IMR-90 (cell line): ENCODE results near the gene CRIM1. TPM values are rescaled to one million over a fixed set of nuclear protein-coding genes. Genes with fewer than 3 reads are reported as not detected.

Experiments
- ATAC-seq: fragments of 200-7000 bp; cut with Tn5 transposase; 2 replicates; pipeline ENCODE4 v1.9.1; 2020; ENCODE audit warnings: low read depth, mild to moderate bottlenecking, moderate library complexity
- BruUV-seq: library from RNA; stranded (reverse); fragments of 400-500 nt; replicated peaks from 2 replicates; lab custom pipeline; 2021; lab: Mats Ljungman, UMichigan
- CTCF ChIA-PET: fragments of 300-600 bp; formaldehyde crosslinking; extraction: SDS; loops from one replicate; lab custom pipeline; 2021; ENCODE audit warnings: antibody characterized with exemption; lab: Yijun Ruan, JAX
- POLR2A ChIA-PET: fragments of 300-600 bp; sonication (Branson Sonifier 250); formaldehyde crosslinking; loops from one replicate; lab custom pipeline; 2022; ENCODE audit warnings: antibody characterized with exemption; ENCODE audit not compliant: unreplicated experiment; lab: Charles Lee
- DNase-seq: peaks from one replicate; pipeline ENCODE4 v3.0.0; 2013
- H2AFZ ChIP-seq: replicated peaks from 2 replicates; pipeline ENCODE3; 2013; ENCODE audit warnings: low read length, mild to moderate bottlenecking; ENCODE audit not compliant: poor library complexity
- H2AK5ac ChIP-seq: 2 replicates; pipeline ENCODE4 v1.6.1; 2013; ENCODE audit warnings: low read depth, low read length, inconsistent platforms
- H2AK9ac ChIP-seq: replicated peaks from 2 replicates; pipeline ENCODE3; 2013; ENCODE audit warnings: mild to moderate bottlenecking, low read depth, low read length, moderate library complexity; ENCODE audit not compliant: poor library complexity
- H2BK120ac ChIP-seq: 2 replicates; pipeline ENCODE4 v1.6.1; 2013; ENCODE audit warnings: low read depth, low read length, inconsistent platforms
- H2BK15ac ChIP-seq: 3 replicates; pipeline ENCODE4 v1.6.1; 2013; ENCODE audit warnings: low read depth, low read length, inconsistent platforms
- H2BK20ac ChIP-seq: 2 replicates; pipeline ENCODE4 v1.6.1; 2013; ENCODE audit warnings: low read depth, mild to moderate bottlenecking, inconsistent platforms, low read length, moderate library complexity
- H2BK5ac ChIP-seq: 2 replicates; pipeline ENCODE4 v1.6.1; 2013; ENCODE audit warnings: mild to moderate bottlenecking, low read depth, low read length, inconsistent platforms; ENCODE audit not compliant: poor library complexity, severe bottlenecking
- H3K14ac ChIP-seq: replicated peaks from 2 replicates; pipeline ENCODE4 v1.6.1; 2013; ENCODE audit warnings: low read depth, low read length, inconsistent platforms
- H3K18ac ChIP-seq: 2 replicates; pipeline ENCODE4 v1.6.1; 2013; ENCODE audit warnings: low read depth, low read length, control low read depth
- H3K23ac ChIP-seq: 2 replicates; pipeline ENCODE4 v1.6.1; 2013; ENCODE audit warnings: low read depth, low read length, inconsistent platforms
- H3K27ac ChIP-seq: 2 replicates; pipeline ENCODE4 v1.5.1; 2013; ENCODE audit warnings: mild to moderate bottlenecking, control low read depth, low read length; ENCODE audit not compliant: insufficient read depth
- H3K27me3 ChIP-seq: 2 replicates; pipeline ENCODE4 v1.6.1; 2013; ENCODE audit warnings: low read length; ENCODE audit not compliant: control insufficient read depth, insufficient read depth
- H3K36me3 ChIP-seq: 2 replicates; pipeline ENCODE4 v1.6.1; 2013; ENCODE audit warnings: low read length, mixed read lengths; ENCODE audit not compliant: control insufficient read depth, insufficient read depth
- H3K4ac ChIP-seq: 2 replicates; pipeline ENCODE4 v1.6.1; 2013; ENCODE audit warnings: low read depth, low read length, inconsistent platforms
- H3K4me1 ChIP-seq: 2 replicates; pipeline ENCODE4 v1.6.1; 2013; ENCODE audit warnings: low read length, mixed read lengths; ENCODE audit not compliant: control insufficient read depth, insufficient read depth
- H3K4me2 ChIP-seq: 2 replicates; pipeline ENCODE4 v1.6.1; 2013; ENCODE audit warnings: low read depth, mild to moderate bottlenecking, control low read depth, low read length, moderate library complexity
- H3K4me3 ChIP-seq: 2 replicates; pipeline ENCODE4 v1.5.1; 2013; ENCODE audit warnings: low read depth, mild to moderate bottlenecking, control low read depth, low read length, moderate library complexity; ENCODE audit not compliant: insufficient read depth
- H3K56ac ChIP-seq: 2 replicates; pipeline ENCODE4 v1.6.1; 2013; ENCODE audit warnings: low read length, inconsistent platforms; ENCODE audit not compliant: insufficient read depth; ENCODE audit errors: extremely low read depth
- H3K79me1 ChIP-seq, 2 experiments: 2 replicates each; pipeline ENCODE4 v1.6.1; 2013; ENCODE audit warnings: low read length in 2 of 2, inconsistent platforms in 1 of 2, low read depth in 1 of 2
- H3K9ac ChIP-seq: 2 replicates; pipeline ENCODE4 v1.6.1; 2013; ENCODE audit warnings: low read depth, low read length, control low read depth
- H3K9me1 ChIP-seq: 2 replicates; pipeline ENCODE4 v1.6.1; 2013; ENCODE audit warnings: low read length, inconsistent platforms; ENCODE audit not compliant: insufficient read depth
- H3K9me3 ChIP-seq: 2 replicates; pipeline ENCODE4 v1.6.1; 2013; ENCODE audit warnings: low read length; ENCODE audit not compliant: control insufficient read depth, insufficient read depth
- H4K20me1 ChIP-seq: 2 replicates; pipeline ENCODE4 v1.6.1; 2013; ENCODE audit warnings: low read length, inconsistent platforms; ENCODE audit not compliant: insufficient read depth
- H4K5ac ChIP-seq: 2 replicates; pipeline ENCODE4 v1.6.1; 2013; ENCODE audit warnings: mild to moderate bottlenecking, low read depth, low read length, control low read depth
- H4K8ac ChIP-seq, 2 experiments: 2 replicates each; pipeline ENCODE4 v1.6.1; 2013; ENCODE audit warnings: low read depth in 2 of 2, low read length in 2 of 2, control low read depth in 1 of 2, inconsistent platforms in 1 of 2
- H4K91ac ChIP-seq: 2 replicates; pipeline ENCODE4 v1.6.1; 2013; ENCODE audit warnings: low read depth, low read length, inconsistent platforms; ENCODE audit not compliant: insufficient read depth
- CEBPB ChIP-seq: IDR thresholded peaks from 2 replicates; pipeline ENCODE4 v1.6.1; 2012; ENCODE audit warnings: low read depth, low read length, improper control_type of control experiment
- FOS ChIP-seq: fragments of 150-350 bp; IDR thresholded peaks from 2 replicates; pipeline ENCODE4 v1.6.1; 2016; ENCODE audit warnings: low read depth, low read length
- MAZ ChIP-seq: IDR thresholded peaks from 2 replicates; pipeline ENCODE4 v1.6.1; 2012; ENCODE audit warnings: low read depth, mild to moderate bottlenecking, low read length, improper control_type of control experiment, moderate library complexity, borderline replicate concordance
- MXI1 ChIP-seq: IDR thresholded peaks from 2 replicates; pipeline ENCODE4 v1.6.1; 2012; ENCODE audit warnings: low read depth, mild to moderate bottlenecking, low read length, moderate library complexity, borderline replicate concordance
- NFE2L2 ChIP-seq: fragments of 150-350 bp; IDR thresholded peaks from 2 replicates; pipeline ENCODE4 v1.6.1; 2016; ENCODE audit warnings: low read depth, mild to moderate bottlenecking, low read length
- POLR2A ChIP-seq: IDR thresholded peaks from 2 replicates; pipeline ENCODE4 v1.6.1; 2012; ENCODE audit warnings: mild to moderate bottlenecking, low read depth, low read length
- RAD21 ChIP-seq: IDR thresholded peaks from 2 replicates; pipeline ENCODE4 v1.6.1; 2012; ENCODE audit warnings: low read length, improper control_type of control experiment
- RCOR1 ChIP-seq: IDR thresholded peaks from 2 replicates; pipeline ENCODE4 v1.6.1; 2012; ENCODE audit warnings: mild to moderate bottlenecking, low read length, improper control_type of control experiment; ENCODE audit not compliant: insufficient replicate concordance
- RFX5 ChIP-seq: IDR thresholded peaks from 2 replicates; pipeline ENCODE4 v1.8.0; 2012; ENCODE audit warnings: low read depth, mild to moderate bottlenecking, low read length, moderate library complexity
- SMC3 ChIP-seq: fragments of 150-350 bp; IDR thresholded peaks from 2 replicates; pipeline ENCODE4 v1.6.1; 2016; ENCODE audit warnings: low read depth, mild to moderate bottlenecking, antibody characterized with exemption, low read length, moderate library complexity
- USF2 ChIP-seq: fragments of 150-350 bp; IDR thresholded peaks from 2 replicates; pipeline ENCODE4 v1.6.1; 2017; ENCODE audit warnings: mild to moderate bottlenecking, antibody characterized with exemption, low read length, low read depth
- WGBS, 2 experiments: methylation state at CpG; one replicate each; pipeline versions ENCODE4 v1.1.5 to v1.1.7; 2013; ENCODE audit warnings: missing lambda C conversion rate in 2 of 2; ENCODE audit not compliant: insufficient read length in 1 of 2; ENCODE audit errors: extremely low coverage in 2 of 2; 5-methylcytosine and 5-hydroxymethylcytosine counted together
- dilution Hi-C: fragments of 300-500 bp; cut with HindIII; formaldehyde crosslinking; loops from one replicate; pipeline ENCODE4 v1.14.3; 2018; ENCODE audit warnings: low sequenced_read_pairs; ENCODE audit not compliant: unreplicated experiment
- in situ Hi-C: fragments of 300-500 bp; cut with MboI; formaldehyde crosslinking; loops from 3 replicates; pipeline ENCODE4 v1.14.3; 2019; ENCODE audit warnings: low sequenced_read_pairs, inconsistent platforms, mixed read lengths
- intact Hi-C: fragments of 100-400 bp; cut with micrococcal nuclease; formaldehyde crosslinking; loops from 2 replicates; pipeline ENCODE4 v1.10.0; 2022
- polyA plus RNA-seq, 3 experiments: library from polyadenylated mRNA; depleted of rRNA; stranded (reverse); fragments of >200 nt; gene quantifications; 2 replicates each; pipeline ENCODE4 v1.2.3, GENCODE V29; 2012; ENCODE audit warnings: low replicate concordance in 1 of 3
- total RNA-seq: library from RNA; depleted of rRNA; stranded (reverse); fragments of >200 nt; gene quantifications from 2 replicates; pipeline ENCODE4 v1.2.3, GENCODE V29; 2012
- TF ChIP-seq, protein P1 (sequence below): fragments of 150-350 bp; IDR thresholded peaks from 2 replicates; pipeline ENCODE4 v1.6.1; 2016; ENCODE audit warnings: low read depth, mild to moderate bottlenecking, low read length, moderate library complexity, borderline replicate concordance

The CRIM1 gene
- total and polyA plus RNA-seq, 2 of the 4 experiments (the other 2 are of a cell fraction): 285 to 490 TPM

- peaks cover 25% of the 10 kb centered on the region for H3K36me3 ChIP-seq
- TF ChIP-seq POLR2A: no peak
- no peak for TF ChIP-seq NFE2L2
- no peak for TF ChIP-seq RAD21
- TF ChIP-seq, protein P1, sequence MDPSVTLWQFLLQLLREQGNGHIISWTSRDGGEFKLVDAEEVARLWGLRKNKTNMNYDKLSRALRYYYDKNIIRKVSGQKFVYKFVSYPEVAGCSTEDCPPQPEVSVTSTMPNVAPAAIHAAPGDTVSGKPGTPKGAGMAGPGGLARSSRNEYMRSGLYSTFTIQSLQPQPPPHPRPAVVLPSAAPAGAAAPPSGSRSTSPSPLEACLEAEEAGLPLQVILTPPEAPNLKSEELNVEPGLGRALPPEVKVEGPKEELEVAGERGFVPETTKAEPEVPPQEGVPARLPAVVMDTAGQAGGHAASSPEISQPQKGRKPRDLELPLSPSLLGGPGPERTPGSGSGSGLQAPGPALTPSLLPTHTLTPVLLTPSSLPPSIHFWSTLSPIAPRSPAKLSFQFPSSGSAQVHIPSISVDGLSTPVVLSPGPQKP: no peak
- TF ChIP-seq MAZ: no peak
- no peak for TF ChIP-seq FOS
- no peak for TF ChIP-seq CEBPB
- TF ChIP-seq RFX5: no peak
- TF ChIP-seq SMC3: no peak
- TF ChIP-seq USF2: no peak
- no peak for TF ChIP-seq RCOR1
- no peak for TF ChIP-seq MXI1
- DNase-seq (no peak), ATAC-seq (no peak)
- WGBS, 2 experiments: 81% methylated on average over 10 of the region's 13 CpGs; no CpG with 5 or more reads in 1 of the 2 experiments
- H3K9ac ChIP-seq: peak overlapping the region; percentile 0; the same call in 1 of the 2 replicates
- peak overlapping the region; percentile 33; the same call in 1 of the 2 replicates for H2BK20ac ChIP-seq
- H3K4me2 ChIP-seq: peak overlapping the region; percentile 61
- peaks cover 49 to 71% of the 10 kb centered on the region in 2 experiments for H3K79me1 ChIP-seq
- no peaks in the 10 kb centered on the region for H3K9me3 ChIP-seq
- peak overlapping the region; percentile 51 for H4K5ac ChIP-seq
- H2AFZ ChIP-seq: no peak overlapping the region
- intact Hi-C loops (no loop called here), dilution Hi-C loops (no loop called here), in situ Hi-C loops (no loop called here)
- H2BK120ac ChIP-seq: peak overlapping the region; percentile 62
- peak overlapping the region; percentile 52 for H3K18ac ChIP-seq
- ChIA-PET CTCF (no interaction called here), POLR2A (no interaction called here)
- no TSS peak for BruUV-seq
- no peak overlapping the region for H3K4me3 ChIP-seq
- peak overlapping the region; percentile 54 for H3K14ac ChIP-seq
- H3K56ac ChIP-seq: no peak overlapping the region
- peak overlapping the region; percentile 33; the same call in 1 of the 2 replicates for H2AK5ac ChIP-seq
- peaks cover 36% of the 10 kb centered on the region; the same call in 1 of the 2 replicates for H4K20me1 ChIP-seq
- peaks cover 21% of the 10 kb centered on the region for H3K4me1 ChIP-seq
- H4K8ac ChIP-seq: peak overlapping the region; percentile 4 to 54; a peak in 3 of 4 replicates
- H3K23ac ChIP-seq: peak overlapping the region; percentile 83
- peak overlapping the region; percentile 58 for H2BK5ac ChIP-seq
- H2BK15ac ChIP-seq: peak overlapping the region; percentile 12; the same call in 1 of the 3 replicates
- peak overlapping the region; percentile 26 for H4K91ac ChIP-seq
- H3K4ac ChIP-seq: peak overlapping the region; percentile 73
- H3K27me3 ChIP-seq: no peaks in the 10 kb centered on the region
- peaks cover 36% of the 10 kb centered on the region for H3K9me1 ChIP-seq
- peak overlapping the region; percentile 1 for H2AK9ac ChIP-seq
- H3K27ac ChIP-seq: peak overlapping the region; percentile 35
Observed at GRCh38 chr2:36441065-36441625, 85.6 kb downstream of the CRIM1 start.
